IPS DF 6.9 (cell line): ENCODE measurements around the gene NFS1.
"Not testable (repeated sequence)": the region's sequence is repeated elsewhere in the genome, so short reads cannot be mapped to it uniquely, and the experiment has no call there.

ENCODE experiments used
- DNase-seq: peaks from one replicate; pipeline ENCODE4 v3.0.0-alpha.2; 2013; ENCODE audit warnings: low read depth, low spot score
- H3K27ac ChIP-seq: one replicate; pipeline ENCODE4 v1.5.1; 2013; ENCODE audit warnings: low read length, control low read depth
- H3K27me3 ChIP-seq: 2 replicates; pipeline ENCODE4 v1.6.1; 2013; ENCODE audit warnings: mild to moderate bottlenecking, low read length; ENCODE audit not compliant: control insufficient read depth, insufficient read depth
- H3K36me3 ChIP-seq: 2 replicates; pipeline ENCODE4 v1.6.1; 2013; ENCODE audit warnings: low read length; ENCODE audit not compliant: control insufficient read depth, insufficient read depth
- H3K4me1 ChIP-seq: 2 replicates; pipeline ENCODE4 v1.6.1; 2013; ENCODE audit warnings: low read length; ENCODE audit not compliant: control insufficient read depth, insufficient read depth
- H3K4me3 ChIP-seq: 2 replicates; pipeline ENCODE4 v1.5.1; 2013; ENCODE audit warnings: mild to moderate bottlenecking, low read length
- H3K9me3 ChIP-seq: 2 replicates; pipeline ENCODE4 v1.6.1; 2013; ENCODE audit warnings: low read length, inconsistent platforms; ENCODE audit not compliant: control insufficient read depth, insufficient read depth
- WGBS: extraction: QIAGEN DNeasy Blood & Tissue Kit; methylation state at CpG from one replicate; pipeline ENCODE4 v1.1.7; 2013; ENCODE audit warnings: mixed read lengths, missing lambda C conversion rate; ENCODE audit not compliant: insufficient read length, insufficient coverage; 5-methylcytosine and 5-hydroxymethylcytosine counted together

NFS1 gene

GRCh38 chr20:35697696-35698297 is 1.4 kb downstream of the NFS1 start:
- Histone ChIP-seq H3K27ac (no peak overlapping the region), H3K4me1 (0 out of 2 replicates have a peak, but pooled peaks cover 1% of the 10 kb centered on the region), H3K27me3 (no peaks in the 10 kb centered on the region), H3K4me3 (no peak overlapping the region), H3K9me3 (no peaks in the 10 kb centered on the region), H3K36me3 (no peaks in the 10 kb centered on the region; the same call in 1 of the 2 replicates)
- 100% methylated on average over 1 of the region's 9 CpGs for WGBS
- no peak for DNase-seq

- Histone ChIP-seq H3K4me1 (0 out of 2 replicates have a peak, but pooled peaks cover 1% of the 10 kb centered on the region), H3K27me3 (no peaks in the 10 kb centered on the region), H3K4me3 (no peak overlapping the region), H3K36me3 (no peaks in the 10 kb centered on the region; the same call in 1 of the 2 replicates), H3K9me3 (no peaks in the 10 kb centered on the region), H3K27ac (no peak overlapping the region)
- no CpG with 5 or more reads among the region's 4 CpGs for WGBS
- no peak for DNase-seq
Observed at GRCh38 chr20:35695978-35696377, 3.2 kb downstream of the NFS1 start.

- no peaks in the 10 kb centered on the region for H3K9me3 ChIP-seq
- no peak overlapping the region for H3K27ac ChIP-seq
- H3K4me1 ChIP-seq: 0 out of 2 replicates have a peak, but pooled peaks cover 1% of the 10 kb centered on the region
- WGBS: no CpG with 5 or more reads among the region's 2 CpGs
- H3K36me3 ChIP-seq: no peaks in the 10 kb centered on the region; the same call in 1 of the 2 replicates
- no peak for DNase-seq
- H3K4me3 ChIP-seq: no peak overlapping the region
- no peaks in the 10 kb centered on the region for H3K27me3 ChIP-seq
Observed at GRCh38 chr20:35695245-35695749, 3.9 kb downstream of the NFS1 start.

- Histone ChIP-seq H3K36me3 (no peaks in the 10 kb centered on the region; the same call in 1 of the 2 replicates), H3K27ac (no peak overlapping the region), H3K27me3 (no peaks in the 10 kb centered on the region), H3K4me3 (no peak overlapping the region), H3K9me3 (no peaks in the 10 kb centered on the region; the same call in 1 of the 2 replicates), H3K4me1 (no peaks in the 10 kb centered on the region)
- no peak for DNase-seq
- no CpG with 5 or more reads among the region's 4 CpGs for WGBS
Observed at GRCh38 chr20:35690265-35690664, 8.9 kb downstream of the NFS1 start.

- not testable (repeated sequence) for H3K4me3 ChIP-seq, H3K9me3 ChIP-seq, DNase-seq, H3K36me3 ChIP-seq, H3K4me1 ChIP-seq, H3K27me3 ChIP-seq, H3K27ac ChIP-seq
- WGBS: no CpG with 5 or more reads among the region's 11 CpGs
Observed at GRCh38 chr20:35686872-35687271, 12.3 kb downstream of the NFS1 start.

GRCh38 chr20:35685368-35685767 is 13.8 kb downstream of the NFS1 start:
- not testable (repeated sequence) for DNase-seq, H3K4me3 ChIP-seq, H3K9me3 ChIP-seq, H3K36me3 ChIP-seq, H3K27me3 ChIP-seq, H3K27ac ChIP-seq, H3K4me1 ChIP-seq
- WGBS: no CpG with 5 or more reads among the region's 9 CpGs

- Histone ChIP-seq H3K9me3 (no peaks in the 10 kb centered on the region; the same call in 1 of the 2 replicates), H3K4me1 (no peaks in the 10 kb centered on the region), H3K4me3 (no peak overlapping the region), H3K36me3 (no peaks in the 10 kb centered on the region), H3K27ac (no peak overlapping the region), H3K27me3 (no peaks in the 10 kb centered on the region; the same call in 1 of the 2 replicates)
- WGBS: 100% methylated on average over 1 of the region's 1 CpG
- DNase-seq: no peak
Observed at GRCh38 chr20:35681960-35682359, 17.2 kb downstream of the NFS1 start.

- Histone ChIP-seq H3K36me3 (no peaks in the 10 kb centered on the region), H3K4me1 (no peaks in the 10 kb centered on the region), H3K27ac (no peak overlapping the region), H3K4me3 (no peak overlapping the region), H3K27me3 (no peaks in the 10 kb centered on the region; the same call in 1 of the 2 replicates), H3K9me3 (no peaks in the 10 kb centered on the region)
- no peak for DNase-seq
- WGBS: no CpG with 5 or more reads among the region's 4 CpGs
Observed at GRCh38 chr20:35680452-35681183, 18.5 kb downstream of the NFS1 start.

- H3K27me3 ChIP-seq: no peaks in the 10 kb centered on the region
- DNase-seq: no peak
- no peak overlapping the region for H3K27ac ChIP-seq
- H3K36me3 ChIP-seq: 0 out of 2 replicates have a peak, but pooled peaks cover 2% of the 10 kb centered on the region
- no peak overlapping the region for H3K4me3 ChIP-seq
- no peaks in the 10 kb centered on the region for H3K4me1 ChIP-seq
- no CpG with 5 or more reads among the region's 8 CpGs for WGBS
- no peaks in the 10 kb centered on the region for H3K9me3 ChIP-seq
Observed at GRCh38 chr20:35674921-35675320, 24.2 kb downstream of the NFS1 start.

GRCh38 chr20:35673884-35674283 is 25.3 kb downstream of the NFS1 start:
- no peaks in the 10 kb centered on the region for H3K27me3 ChIP-seq
- 0 out of 2 replicates have a peak, but pooled peaks cover 8% of the 10 kb centered on the region for H3K36me3 ChIP-seq
- no peak for DNase-seq
- H3K27ac ChIP-seq: no peak overlapping the region
- no peaks in the 10 kb centered on the region for H3K4me1 ChIP-seq
- no CpG with 5 or more reads among the region's 4 CpGs for WGBS
- H3K4me3 ChIP-seq: no peak overlapping the region
- H3K9me3 ChIP-seq: no peaks in the 10 kb centered on the region
